Measurements from ENCODE around the gene GLTP. TPM values are rescaled to one million over a fixed set of nuclear protein-coding genes. Genes with fewer than 3 reads are reported as not detected.
"Not testable (repeated sequence)": the region's sequence is repeated elsewhere in the genome, so short reads cannot be mapped to it uniquely, and the experiment has no call there.

GLTP gene
- polyA plus RNA-seq, 6 donors from 2014 or later = 29.8 to 50.0 (median 40.6) TPM

- DNase-seq; H3K27me3 Mint-ChIP-seq; H3K9me3 Mint-ChIP-seq; ATAC-seq (ENCODE audit: low read depth in 2 of 2): not testable (repeated sequence)
- H3K27ac Mint-ChIP-seq = peak overlapping the region in 2 of 6 donors; percentile 67 to 98
- H3K4me1 Mint-ChIP-seq = peaks cover 16 to 30% (median 24%) of the 10 kb centered on the region in 3 donors
- peaks cover 4 to 10% of the 10 kb centered on the region in 2 donors for H3K36me3 Mint-ChIP-seq
- peak overlapping the region; percentile 38 to 99 (median 96) for H3K4me3 Mint-ChIP-seq
Measured at GRCh38 chr12:109899345-109899744, 19.0 kb upstream of the GLTP start.

GRCh38 chr12:109897029-109897428 lies 16.7 kb upstream of the GLTP start:
- Mint-ChIP-seq H3K4me3 (peak overlapping the region in 2 of 8 donors; percentile 15 to 58), H3K9me3 (no peaks in the 10 kb centered on the region), H3K4me1 (peaks cover 30 to 45% (median 39%) of the 10 kb centered on the region in 3 donors), H3K36me3 (no peaks in the 10 kb centered on the region), H3K27me3 (no peaks in the 10 kb centered on the region), H3K27ac (peak overlapping the region in 1 of 6 donors; percentile 4)
- ATAC-seq (ENCODE audit: low read depth in 2 of 2) (no peak), DNase-seq (no peak)

GRCh38 chr12:109896188-109896587 lies 15.8 kb upstream of the GLTP start:
- H3K27me3 Mint-ChIP-seq = no peaks in the 10 kb centered on the region
- no peaks in the 10 kb centered on the region for H3K36me3 Mint-ChIP-seq
- no peak overlapping the region for H3K27ac Mint-ChIP-seq
- DNase-seq (no peak), ATAC-seq (ENCODE audit: low read depth in 2 of 2) (no peak)
- peaks cover 24 to 43% (median 36%) of the 10 kb centered on the region in 3 donors for H3K4me1 Mint-ChIP-seq
- H3K4me3 Mint-ChIP-seq = peak overlapping the region in 1 of 8 donors; percentile 58
- no peaks in the 10 kb centered on the region for H3K9me3 Mint-ChIP-seq

- DNase-seq (no peak), ATAC-seq (ENCODE audit: low read depth in 2 of 2) (no peak)
- Mint-ChIP-seq H3K27ac (peak overlapping the region in 1 of 6 donors; percentile 47), H3K9me3 (no peaks in the 10 kb centered on the region), H3K27me3 (no peaks in the 10 kb centered on the region), H3K4me1 (peaks cover 18 to 34% (median 27%) of the 10 kb centered on the region in 3 donors), H3K4me3 (no peak overlapping the region), H3K36me3 (no peaks in the 10 kb centered on the region)
Measured at GRCh38 chr12:109894939-109895338, 14.6 kb upstream of the GLTP start.

GRCh38 chr12:109893261-109893995 lies 13.1 kb upstream of the GLTP start:
- DNase-seq (no peak), ATAC-seq (ENCODE audit: low read depth in 2 of 2) (peak in 1 of 2 donors; percentile 2)
- peak overlapping the region; percentile 32 to 89 (median 62) for H3K27ac Mint-ChIP-seq
- no peaks in the 10 kb centered on the region for H3K27me3 Mint-ChIP-seq
- H3K36me3 Mint-ChIP-seq = no peaks in the 10 kb centered on the region
- H3K9me3 Mint-ChIP-seq = no peaks in the 10 kb centered on the region
- H3K4me1 Mint-ChIP-seq = peaks cover 30 to 45% (median 40%) of the 10 kb centered on the region in 3 donors
- peak overlapping the region in 6 of 8 donors; percentile 51 to 82 (median 67) for H3K4me3 Mint-ChIP-seq

GRCh38 chr12:109892748-109893147 lies 12.4 kb upstream of the GLTP start:
- DNase-seq (no peak), ATAC-seq (ENCODE audit: low read depth in 2 of 2) (peak; percentile 70 to 79)
- no peaks in the 10 kb centered on the region for H3K36me3 Mint-ChIP-seq
- no peaks in the 10 kb centered on the region for H3K27me3 Mint-ChIP-seq
- H3K27ac Mint-ChIP-seq = peak overlapping the region; percentile 49 to 93 (median 68)
- peak overlapping the region; percentile 51 to 82 (median 67) for H3K4me3 Mint-ChIP-seq
- no peaks in the 10 kb centered on the region for H3K9me3 Mint-ChIP-seq
- H3K4me1 Mint-ChIP-seq = peaks cover 37 to 51% (median 46%) of the 10 kb centered on the region in 3 donors

GRCh38 chr12:109892165-109892715 lies 11.9 kb upstream of the GLTP start:
- peak overlapping the region in 7 of 8 donors; percentile 30 to 82 (median 67) for H3K4me3 Mint-ChIP-seq
- no peaks in the 10 kb centered on the region for H3K36me3 Mint-ChIP-seq
- H3K27ac Mint-ChIP-seq = peak overlapping the region in 5 of 6 donors; percentile 49 to 93 (median 57)
- DNase-seq = no peak
- peaks cover 41 to 56% (median 51%) of the 10 kb centered on the region in 3 donors for H3K4me1 Mint-ChIP-seq
- no peaks in the 10 kb centered on the region for H3K9me3 Mint-ChIP-seq
- no peaks in the 10 kb centered on the region for H3K27me3 Mint-ChIP-seq
- ATAC-seq (ENCODE audit: low read depth in 2 of 2) = no peak

GRCh38 chr12:109891731-109892130 lies 11.4 kb upstream of the GLTP start:
- Mint-ChIP-seq H3K4me3 (peak overlapping the region in 2 of 8 donors; percentile 58 to 59), H3K4me1 (peaks cover 42 to 60% (median 52%) of the 10 kb centered on the region in 3 donors)

GRCh38 chr12:109890620-109891170 lies 10.4 kb upstream of the GLTP start:
- H3K36me3 Mint-ChIP-seq = no peaks in the 10 kb centered on the region
- no peak overlapping the region for H3K4me3 Mint-ChIP-seq
- H3K27ac Mint-ChIP-seq = peak overlapping the region in 3 of 6 donors; percentile 65 to 74 (median 73)
- ATAC-seq (ENCODE audit: low read depth in 2 of 2) (no peak), DNase-seq (no peak)
- H3K27me3 Mint-ChIP-seq = no peaks in the 10 kb centered on the region
- H3K9me3 Mint-ChIP-seq = no peaks in the 10 kb centered on the region
- peaks cover 42 to 60% (median 52%) of the 10 kb centered on the region in 3 donors for H3K4me1 Mint-ChIP-seq

More at GRCh38 chr12:109891731-109892130, 11.4 kb upstream of the GLTP start:
- ATAC-seq (ENCODE audit: low read depth in 2 of 2); H3K36me3 Mint-ChIP-seq; H3K9me3 Mint-ChIP-seq; H3K27me3 Mint-ChIP-seq; DNase-seq: not testable (repeated sequence)
- peak overlapping the region in 4 of 6 donors; percentile 1 to 59 (median 54) for H3K27ac Mint-ChIP-seq

- DNase-seq = no peak
- Mint-ChIP-seq H3K4me3 (peak overlapping the region; percentile 15 to 90 (median 81)), H3K9me3 (no peaks in the 10 kb centered on the region), H3K4me1 (peaks cover 42 to 56% (median 53%) of the 10 kb centered on the region in 3 donors), H3K36me3 (no peaks in the 10 kb centered on the region), H3K27me3 (no peaks in the 10 kb centered on the region), H3K27ac (peak overlapping the region; percentile 82 to 97 (median 92))
- peak; percentile 59 to 68 for ATAC-seq (ENCODE audit: low read depth in 2 of 2)
Measured at GRCh38 chr12:109888179-109889020, 8.1 kb upstream of the GLTP start.

- Mint-ChIP-seq H3K27ac (no peak overlapping the region), H3K9me3 (no peaks in the 10 kb centered on the region), H3K4me3 (no peak overlapping the region), H3K27me3 (no peaks in the 10 kb centered on the region), H3K4me1 (peaks cover 38 to 52% (median 45%) of the 10 kb centered on the region in 3 donors), H3K36me3 (no peaks in the 10 kb centered on the region)
- ATAC-seq (ENCODE audit: low read depth in 2 of 2) (no peak), DNase-seq (no peak)
Measured at GRCh38 chr12:109885616-109886015, 5.3 kb upstream of the GLTP start.

- Mint-ChIP-seq H3K9me3 (no peaks in the 10 kb centered on the region), H3K27ac (peak overlapping the region in 1 of 6 donors; percentile 79), H3K4me3 (peak overlapping the region in 2 of 8 donors; percentile 12 to 43), H3K4me1 (peaks cover 40 to 51% (median 47%) of the 10 kb centered on the region in 3 donors), H3K27me3 (no peaks in the 10 kb centered on the region), H3K36me3 (no peaks in the 10 kb centered on the region)
- DNase-seq = no peak
- no peak for ATAC-seq (ENCODE audit: low read depth in 2 of 2)
Measured at GRCh38 chr12:109883461-109883860, 3.1 kb upstream of the GLTP start.

- Mint-ChIP-seq H3K4me3 (peak overlapping the region in 6 of 8 donors; percentile 9 to 98 (median 77)), H3K27ac (peak overlapping the region in 1 of 6 donors; percentile 23), H3K9me3 (no peaks in the 10 kb centered on the region)
Measured at GRCh38 chr12:109881752-109882151, 1.4 kb upstream of the GLTP start.

More at GRCh38 chr12:109881752-109882151, 1.4 kb upstream of the GLTP start:
- DNase-seq (no peak), ATAC-seq (ENCODE audit: low read depth in 2 of 2) (no peak)
- Mint-ChIP-seq H3K27me3 (no peaks in the 10 kb centered on the region), H3K36me3 (no peaks in the 10 kb centered on the region), H3K4me1 (peaks cover 35 to 48% (median 48%) of the 10 kb centered on the region in 3 donors)

All from naive B cell (primary cell).